Stomach smooth muscle (tissue), 2 donors: Measurements from ENCODE around the gene LZTS3.
"Not testable (repeated sequence)": the region's sequence is repeated elsewhere in the genome, so short reads cannot be mapped to it uniquely, and the experiment has no call there.

ENCODE experiments used
- H3K27ac ChIP-seq: one replicate; pipeline ENCODE4 v1.7.0; 2013; ENCODE audit warnings: mild to moderate bottlenecking, low read length, inconsistent platforms
- H3K27me3 ChIP-seq, 2 donors: one replicate each; pipeline ENCODE4 v1.7.0; 2013; ENCODE audit warnings: low read length in 2 of 2; ENCODE audit not compliant: insufficient read depth in 2 of 2, control insufficient read depth in 1 of 2
- H3K36me3 ChIP-seq, 2 donors: one replicate each; pipeline ENCODE4 v1.7.0; 2013; ENCODE audit warnings: low read length in 2 of 2; ENCODE audit not compliant: control insufficient read depth in 2 of 2, insufficient read depth in 2 of 2
- H3K4me1 ChIP-seq: one replicate; pipeline ENCODE4 v1.7.0; 2013; ENCODE audit warnings: low read length; ENCODE audit not compliant: control insufficient read depth, insufficient read depth
- H3K4me3 ChIP-seq, 2 donors: one replicate each; pipeline ENCODE4 v1.7.0; 2013; ENCODE audit warnings: low read length in 2 of 2
- H3K9ac ChIP-seq, 2 donors: one replicate each; pipeline ENCODE4 v1.7.0; 2013; ENCODE audit warnings: low read length in 2 of 2, mild to moderate bottlenecking in 1 of 2
- H3K9me3 ChIP-seq, 2 donors: one replicate each; pipeline ENCODE4 v1.7.0; 2013; ENCODE audit warnings: low read length in 2 of 2; ENCODE audit not compliant: control insufficient read depth in 2 of 2
- donor health status: healthy.
- donor health status: Pancreatic carcinoma.

LZTS3 gene

DNA sequence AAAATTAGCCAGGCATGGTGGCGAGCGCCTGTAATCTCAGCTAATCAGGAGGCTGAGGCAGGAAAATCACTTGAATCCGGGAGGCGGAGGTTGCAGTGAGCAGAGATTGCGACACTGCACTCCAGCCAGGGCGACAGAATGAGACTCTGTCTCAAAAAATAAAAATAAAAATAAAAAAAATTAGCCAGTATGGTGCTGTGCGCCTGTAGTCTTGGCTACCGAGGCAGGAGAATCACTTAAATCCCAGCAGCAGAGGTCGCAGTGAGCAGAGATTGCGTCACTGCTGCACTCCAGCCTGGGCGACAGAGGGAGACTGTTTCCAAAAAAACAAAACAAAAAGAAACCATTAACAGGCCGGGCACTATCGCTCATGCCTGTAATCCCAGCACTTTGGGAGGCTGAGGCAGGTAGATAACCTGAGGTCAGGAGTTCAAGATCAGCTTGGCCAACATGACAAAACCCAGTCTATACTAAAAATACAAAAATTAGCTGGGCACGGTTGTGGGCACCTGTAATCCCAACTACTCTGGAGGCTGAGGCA lies 55.4 kb downstream of the LZTS3 start:
- H3K9me3 ChIP-seq, H3K4me1 ChIP-seq, H3K9ac ChIP-seq, H3K27ac ChIP-seq, H3K27me3 ChIP-seq, H3K4me3 ChIP-seq: not testable (repeated sequence)
- H3K36me3 ChIP-seq: peaks cover 22 to 36% of the 10 kb centered on the region in 2 donors

- peaks cover 8% of the 10 kb centered on the region for H3K4me1 ChIP-seq
- no peaks in the 10 kb centered on the region for H3K27me3 ChIP-seq
- H3K27ac ChIP-seq: no peak overlapping the region
- H3K9ac ChIP-seq: no peak overlapping the region
- peaks cover 9 to 24% of the 10 kb centered on the region in 2 donors for H3K36me3 ChIP-seq
- H3K9me3 ChIP-seq: no peaks in the 10 kb centered on the region
- no peak overlapping the region for H3K4me3 ChIP-seq
Observed at GRCh38 chr20:3116341-3116740, 57.0 kb downstream of the LZTS3 start.

- H3K27me3 ChIP-seq: no peaks in the 10 kb centered on the region
- no peaks in the 10 kb centered on the region for H3K9me3 ChIP-seq
- no peak overlapping the region for H3K4me3 ChIP-seq
- H3K36me3 ChIP-seq: peaks cover 2 to 16% of the 10 kb centered on the region in 2 donors
- no peak overlapping the region for H3K27ac ChIP-seq
- H3K4me1 ChIP-seq: peaks cover 8% of the 10 kb centered on the region
- no peak overlapping the region for H3K9ac ChIP-seq
Observed at GRCh38 chr20:3115190-3116107, 57.9 kb downstream of the LZTS3 start.
